Transverse colon (tissue), 4 donors: Measurements from ENCODE around the gene HORMAD2.

ENCODE experiments used
- CTCF ChIP-seq, 5 experiments: fragments of 200-600 bp in 3 of 5; fragments of 450-650 bp in 2 of 5; sonication (generic) in 3 of 5; IDR thresholded peaks; 1 replicate in 2 of 5; 2 replicates in 3 of 5; pipeline ENCODE4 v1.5.1; 2016 to 2017; ENCODE audit warnings: antibody characterized with exemption in 5 of 5, inconsistent platforms in 3 of 5, mild to moderate bottlenecking in 2 of 5, moderate library complexity in 1 of 5
- POLR2A ChIP-seq: fragments of 450-650 bp; IDR thresholded peaks from one replicate; pipeline ENCODE4 v1.6.1; 2016; ENCODE audit warnings: antibody characterized with exemption, mild to moderate bottlenecking, moderate library complexity
- POLR2AphosphoS5 ChIP-seq, 3 donors: sonication (generic); formaldehyde crosslinking; IDR thresholded peaks; one replicate each; pipeline ENCODE4 v1.6.1; 2016; ENCODE audit warnings: antibody characterized with exemption in 3 of 3

GRCh38 chr22:30204742-30205111 is 124.5 kb downstream of the HORMAD2 start:
- no peak for TF ChIP-seq CTCF (IDR thresholded peaks at IDR 0.05)
- TF ChIP-seq POLR2A: no peak
- TF ChIP-seq POLR2AphosphoS5 (IDR thresholded peaks at IDR 0.05): no peak
